NT2/D1 (cell line): ENCODE results near the gene NAV2.

ENCODE experiments used
- DNase-seq: peaks from one replicate; pipeline ENCODE4 v3.0.0-alpha.2; 2011; ENCODE audit warnings: low read depth, low spot score
- H3K27me3 ChIP-seq: 2 replicates; pipeline ENCODE4 v1.6.0; 2011; ENCODE audit warnings: mild to moderate bottlenecking; ENCODE audit not compliant: insufficient read length, insufficient read depth
- H3K36me3 ChIP-seq: 2 replicates; pipeline ENCODE4 v1.6.1; 2011; ENCODE audit warnings: mild to moderate bottlenecking, low read length, mixed read lengths; ENCODE audit not compliant: insufficient read depth, insufficient read length
- H3K4me1 ChIP-seq: 2 replicates; pipeline ENCODE4 v1.5.1; 2011; ENCODE audit not compliant: insufficient read depth, insufficient read length
- H3K4me3 ChIP-seq: 2 replicates; pipeline ENCODE4 v1.5.1; 2011; ENCODE audit warnings: low read depth; ENCODE audit not compliant: insufficient read length
- H3K9ac ChIP-seq: 2 replicates; pipeline ENCODE4 v1.6.0; 2011; ENCODE audit warnings: low read depth; ENCODE audit not compliant: insufficient read length
- H3K9me3 ChIP-seq: 2 replicates; pipeline ENCODE4 v1.5.1; 2011; ENCODE audit warnings: mild to moderate bottlenecking, low read length; ENCODE audit not compliant: insufficient read depth
- SUZ12 ChIP-seq: IDR thresholded peaks from 2 replicates; pipeline ENCODE4 v1.6.1; 2011; ENCODE audit not compliant: insufficient read length, insufficient read depth; ENCODE audit errors: extremely low read depth
- YY1 ChIP-seq: IDR thresholded peaks from 2 replicates; pipeline ENCODE4 v1.6.1; 2011; ENCODE audit not compliant: insufficient read length, insufficient read depth
- ZNF274 ChIP-seq: IDR thresholded peaks from 2 replicates; pipeline ENCODE4 v1.6.1; 2011; ENCODE audit warnings: mild to moderate bottlenecking, low read depth, low read length

The NAV2 gene

GRCh38 chr11:19988598-19988997, 276.0 kb downstream of the NAV2 start:
- TF ChIP-seq ZNF274 (no peak), SUZ12 (no peak), YY1 (no peak)
- Histone ChIP-seq H3K9me3 (0 out of 2 replicates have a peak, but pooled peaks cover 5% of the 10 kb centered on the region), H3K4me1 (no peaks in the 10 kb centered on the region), H3K36me3 (peaks cover 6% of the 10 kb centered on the region), H3K27me3 (no peaks in the 10 kb centered on the region), H3K9ac (no peak overlapping the region), H3K4me3 (no peak overlapping the region)
- DNase-seq = peak; percentile 46

- H3K36me3 ChIP-seq = peaks cover 6% of the 10 kb centered on the region
- no peak overlapping the region for H3K4me3 ChIP-seq
- H3K9ac ChIP-seq = no peak overlapping the region
- H3K4me1 ChIP-seq = no peaks in the 10 kb centered on the region
- no peaks in the 10 kb centered on the region for H3K27me3 ChIP-seq
- H3K9me3 ChIP-seq = 0 out of 2 replicates have a peak, but pooled peaks cover 5% of the 10 kb centered on the region
- TF ChIP-seq YY1 (no peak), SUZ12 (no peak), ZNF274 (no peak)
- DNase-seq = no peak
Measured at GRCh38 chr11:19989191-19989590, 276.6 kb downstream of the NAV2 start.

GRCh38 chr11:19992162-19992561, 279.5 kb downstream of the NAV2 start:
- H3K4me1 ChIP-seq = no peaks in the 10 kb centered on the region
- H3K27me3 ChIP-seq = no peaks in the 10 kb centered on the region
- peaks cover 6% of the 10 kb centered on the region for H3K36me3 ChIP-seq
- H3K4me3 ChIP-seq = no peak overlapping the region
- no peak for DNase-seq
- H3K9me3 ChIP-seq = 0 out of 2 replicates have a peak, but pooled peaks cover 5% of the 10 kb centered on the region
- no peak overlapping the region for H3K9ac ChIP-seq
- TF ChIP-seq YY1 (no peak), ZNF274 (no peak), SUZ12 (no peak)

GRCh38 chr11:19992998-19993397, 280.4 kb downstream of the NAV2 start:
- no peak overlapping the region for H3K4me3 ChIP-seq
- no peaks in the 10 kb centered on the region for H3K27me3 ChIP-seq
- H3K9me3 ChIP-seq = 0 out of 2 replicates have a peak, but pooled peaks cover 5% of the 10 kb centered on the region
- no peak for TF ChIP-seq YY1
- TF ChIP-seq SUZ12 = no peak
- TF ChIP-seq ZNF274 = no peak
- peaks cover 6% of the 10 kb centered on the region for H3K36me3 ChIP-seq
- H3K4me1 ChIP-seq = no peaks in the 10 kb centered on the region
- no peak for DNase-seq
- H3K9ac ChIP-seq = no peak overlapping the region

GRCh38 chr11:19994672-19995071, 282.0 kb downstream of the NAV2 start:
- Histone ChIP-seq H3K9me3 (0 out of 2 replicates have a peak, but pooled peaks cover 5% of the 10 kb centered on the region), H3K4me3 (no peak overlapping the region), H3K9ac (no peak overlapping the region), H3K4me1 (no peaks in the 10 kb centered on the region), H3K27me3 (no peaks in the 10 kb centered on the region), H3K36me3 (peaks cover 6% of the 10 kb centered on the region)
- TF ChIP-seq YY1 (no peak), SUZ12 (no peak)
- no peak for DNase-seq

GRCh38 chr11:19995145-19995544, 282.5 kb downstream of the NAV2 start:
- Histone ChIP-seq H3K4me3 (no peak overlapping the region), H3K27me3 (no peaks in the 10 kb centered on the region), H3K4me1 (no peaks in the 10 kb centered on the region), H3K9me3 (0 out of 2 replicates have a peak, but pooled peaks cover 5% of the 10 kb centered on the region), H3K9ac (no peak overlapping the region), H3K36me3 (peaks cover 6% of the 10 kb centered on the region)
- TF ChIP-seq YY1 = no peak
- no peak for TF ChIP-seq ZNF274
- no peak for TF ChIP-seq SUZ12
- no peak for DNase-seq

GRCh38 chr11:19996571-19996970, 283.9 kb downstream of the NAV2 start:
- H3K27me3 ChIP-seq = no peaks in the 10 kb centered on the region

GRCh38 chr11:20000022-20000350, 287.3 kb downstream of the NAV2 start:
- Histone ChIP-seq H3K9ac (peak overlapping the region; percentile 43), H3K27me3 (no peaks in the 10 kb centered on the region), H3K4me3 (no peak overlapping the region), H3K36me3 (no peaks in the 10 kb centered on the region), H3K4me1 (peaks cover 12% of the 10 kb centered on the region), H3K9me3 (no peaks in the 10 kb centered on the region)
- no peak for DNase-seq
- no peak for TF ChIP-seq ZNF274
- TF ChIP-seq YY1 = no peak
- TF ChIP-seq SUZ12 = no peak

More at GRCh38 chr11:19996571-19996970, 283.9 kb downstream of the NAV2 start:
- no peak for TF ChIP-seq ZNF274
- no peak for TF ChIP-seq SUZ12
- no peak for TF ChIP-seq YY1
- H3K36me3 ChIP-seq = peaks cover 6% of the 10 kb centered on the region
- DNase-seq = no peak
- 0 out of 2 replicates have a peak, but pooled peaks cover 5% of the 10 kb centered on the region for H3K9me3 ChIP-seq
- no peak overlapping the region for H3K4me3 ChIP-seq
- peaks cover 6% of the 10 kb centered on the region for H3K4me1 ChIP-seq
- no peak overlapping the region for H3K9ac ChIP-seq
